Endothelial cell of umbilical vein (primary cell): ENCODE data around the gene PBX3. TPM values are rescaled to one million over a fixed set of nuclear protein-coding genes. Genes with fewer than 3 reads are reported as not detected.

Source experiments
- BruUV-seq: library from RNA; stranded (reverse); fragments of 400-500 nt; replicated peaks from 2 replicates; lab custom pipeline; 2021; lab: Mats Ljungman, UMichigan
- CTCF ChIA-PET: fragments of 300-600, 350-600 bp; sonication (Branson Sonifier 250); formaldehyde crosslinking; loops from one replicate; lab custom pipeline; 2021; ENCODE audit warnings: antibody characterized with exemption, inconsistent platforms; lab: Charles Lee
- POLR2A ChIA-PET: fragments of 300-600, 350-600 bp; sonication (Branson Sonifier 250); formaldehyde crosslinking; loops from one replicate; lab custom pipeline; 2021; ENCODE audit warnings: antibody characterized with exemption, inconsistent platforms; lab: Charles Lee
- DNase-seq: peaks from one replicate; pipeline ENCODE4 v3.0.0-alpha.2; 2011; ENCODE audit warnings: low read depth, low spot score
- FAIRE-seq: peaks from 2 replicates; lab custom pipeline; 2011; peaks lifted over from hg19 to GRCh38; lab: Jason Lieb, UNC
- H2AFZ ChIP-seq: 2 replicates; pipeline ENCODE4 v1.6.0; 2012; ENCODE audit warnings: low read depth, low read length, control low read depth, inconsistent platforms
- H3K27ac ChIP-seq: 2 replicates; pipeline ENCODE4 v1.5.1; 2011; ENCODE audit warnings: low read depth, mild to moderate bottlenecking, control low read depth, low read length, moderate library complexity; ENCODE audit not compliant: insufficient read depth
- H3K27me3 ChIP-seq, 2 experiments: 2 replicates each; pipeline versions ENCODE4 v1.6.0 to v1.6.1; 2011; ENCODE audit warnings: low read length in 2 of 2, mixed read lengths in 1 of 2; ENCODE audit not compliant: control insufficient read depth in 2 of 2, insufficient read depth in 2 of 2
- H3K36me3 ChIP-seq, 2 experiments: 2 replicates in 1 of 2; 3 replicates in 1 of 2; pipeline ENCODE4 v1.5.1; 2011; ENCODE audit warnings: low read length in 2 of 2, mild to moderate bottlenecking in 1 of 2, moderate library complexity in 1 of 2; ENCODE audit not compliant: control insufficient read depth in 2 of 2, insufficient read depth in 2 of 2; ENCODE audit errors: extremely low read depth in 1 of 2
- H3K4me1 ChIP-seq: 3 replicates; pipeline ENCODE4 v1.5.1; 2011; ENCODE audit warnings: mild to moderate bottlenecking, low read length; ENCODE audit not compliant: control insufficient read depth, insufficient read depth; ENCODE audit errors: extremely low read depth
- H3K4me2 ChIP-seq: 2 replicates; pipeline ENCODE4 v1.6.1; 2011; ENCODE audit warnings: low read length, control low read depth, mixed read lengths; ENCODE audit not compliant: insufficient read depth
- H3K4me3 ChIP-seq, 3 experiments: fragments of 200-600 bp in 1 of 3; sonication (generic), shearing (Covaris generic) in 1 of 3; replicated peaks in 1 of 3; 2 replicates each; pipeline ENCODE4 v1.5.1; 2011 to 2016; ENCODE audit warnings: control low read depth in 3 of 3, low read length in 3 of 3, mild to moderate bottlenecking in 2 of 3, inconsistent platforms in 1 of 3, low read depth in 1 of 3, moderate library complexity in 1 of 3; ENCODE audit not compliant: insufficient read depth in 1 of 3
- H3K79me2 ChIP-seq: 2 replicates; pipeline ENCODE4 v1.6.0; 2012; ENCODE audit warnings: low read length, inconsistent platforms; ENCODE audit not compliant: control insufficient read depth, insufficient read depth
- H3K9ac ChIP-seq: replicated peaks from 2 replicates; pipeline ENCODE3; 2011; ENCODE audit warnings: low read length, control low read depth; ENCODE audit not compliant: insufficient read depth; ENCODE audit errors: extremely low read depth
- H3K9me1 ChIP-seq: replicated peaks from 3 replicates; pipeline ENCODE4 v1.6.0; 2011; ENCODE audit warnings: mild to moderate bottlenecking, low read length; ENCODE audit not compliant: control insufficient read depth, insufficient read depth; ENCODE audit errors: extremely low read depth
- H3K9me3 ChIP-seq: replicated peaks from 2 replicates; pipeline ENCODE4 v1.5.1; 2012; ENCODE audit warnings: low read length, inconsistent platforms; ENCODE audit not compliant: control insufficient read depth, insufficient read depth
- H4K20me1 ChIP-seq: replicated peaks from 2 replicates; pipeline ENCODE3; 2011; ENCODE audit warnings: mild to moderate bottlenecking, low read length; ENCODE audit not compliant: control insufficient read depth, insufficient read depth; ENCODE audit errors: extremely low read depth
- EZH2 ChIP-seq: IDR thresholded peaks from 2 replicates; pipeline ENCODE4 v1.6.1; 2012; ENCODE audit warnings: borderline replicate concordance, low read depth, mild to moderate bottlenecking, moderate library complexity, low read length, inconsistent platforms; ENCODE audit not compliant: severe bottlenecking
- FOS ChIP-seq: IDR thresholded peaks from 2 replicates; pipeline ENCODE4 v1.6.1; 2011; ENCODE audit warnings: mild to moderate bottlenecking, low read length, moderate library complexity, borderline replicate concordance; ENCODE audit not compliant: insufficient read depth
- GATA2 ChIP-seq: IDR thresholded peaks from 2 replicates; pipeline ENCODE4 v1.7.0; 2011; ENCODE audit warnings: low read depth, mild to moderate bottlenecking, moderate library complexity, mixed read lengths, low read length; ENCODE audit not compliant: insufficient read length, insufficient read depth
- JUN ChIP-seq: IDR thresholded peaks from 2 replicates; pipeline ENCODE4 v1.6.1; 2011; ENCODE audit warnings: borderline replicate concordance, low read depth; ENCODE audit not compliant: insufficient read length, insufficient read depth
- MYC ChIP-seq: IDR thresholded peaks from one replicate; pipeline ENCODE4 v1.6.1; 2011; ENCODE audit warnings: mild to moderate bottlenecking, low read depth, low read length
- POLR2A ChIP-seq: IDR thresholded peaks from 2 replicates; pipeline ENCODE4 v1.6.1; 2012; ENCODE audit warnings: low read depth, mild to moderate bottlenecking, control low read depth, low read length
- POLR2AphosphoS5 ChIP-seq: IDR thresholded peaks from 2 replicates; pipeline ENCODE4 v1.6.1; 2012; ENCODE audit warnings: low read depth, mild to moderate bottlenecking, control low read depth, low read length, moderate library complexity; ENCODE audit not compliant: insufficient read depth
- dilution Hi-C: fragments of 300-500 bp; cut with MboI; formaldehyde crosslinking; loops from one replicate; pipeline ENCODE4 v1.15.0; 2019; ENCODE audit warnings: low sequenced_read_pairs; ENCODE audit not compliant: extremely low pct_ligation_motif_present
- intact Hi-C: fragments of 100-400 bp; cut with micrococcal nuclease; formaldehyde crosslinking; loops from one replicate; pipeline ENCODE4 v1.10.0; 2022
- polyA plus RNA-seq, 4 experiments: library from polyadenylated mRNA; depleted of rRNA in 3 of 4; stranded (reverse) in 3 of 4; unstranded in 1 of 4; fragments of >200 nt; gene quantifications; 2 replicates each; pipeline versions ENCODE4 v1.2.1 to v1.2.3, GENCODE V29; 2011 to 2012; ENCODE audit warnings: missing spikeins in 1 of 4
- total RNA-seq: library from RNA; stranded (reverse); gene quantifications from 2 replicates; pipeline ENCODE4 v1.2.3, GENCODE V29; 2021
- TF ChIP-seq, protein P1 (sequence below), 2 donors: IDR thresholded peaks; 1 replicate in 1 of 2; 2 replicates in 1 of 2; pipeline ENCODE4 v1.5.1; 2011; ENCODE audit warnings: low read length in 2 of 2, mild to moderate bottlenecking in 2 of 2, moderate library complexity in 2 of 2, control low read depth in 1 of 2, inconsistent platforms in 1 of 2, low read depth in 1 of 2; ENCODE audit not compliant: insufficient read depth in 1 of 2; ENCODE audit errors: extremely low read depth in 1 of 2
- TF ChIP-seq, protein P2 (sequence below): IDR thresholded peaks from 2 replicates; pipeline ENCODE4 v1.6.1; 2011; ENCODE audit not compliant: insufficient read depth, insufficient read length

Gene PBX3
- total and polyA plus RNA-seq, 2 donors (not counting 3 experiments of a cell fraction or from before 2014, with no cell fraction given) = 18.8 to 42.0 TPM

DNA sequence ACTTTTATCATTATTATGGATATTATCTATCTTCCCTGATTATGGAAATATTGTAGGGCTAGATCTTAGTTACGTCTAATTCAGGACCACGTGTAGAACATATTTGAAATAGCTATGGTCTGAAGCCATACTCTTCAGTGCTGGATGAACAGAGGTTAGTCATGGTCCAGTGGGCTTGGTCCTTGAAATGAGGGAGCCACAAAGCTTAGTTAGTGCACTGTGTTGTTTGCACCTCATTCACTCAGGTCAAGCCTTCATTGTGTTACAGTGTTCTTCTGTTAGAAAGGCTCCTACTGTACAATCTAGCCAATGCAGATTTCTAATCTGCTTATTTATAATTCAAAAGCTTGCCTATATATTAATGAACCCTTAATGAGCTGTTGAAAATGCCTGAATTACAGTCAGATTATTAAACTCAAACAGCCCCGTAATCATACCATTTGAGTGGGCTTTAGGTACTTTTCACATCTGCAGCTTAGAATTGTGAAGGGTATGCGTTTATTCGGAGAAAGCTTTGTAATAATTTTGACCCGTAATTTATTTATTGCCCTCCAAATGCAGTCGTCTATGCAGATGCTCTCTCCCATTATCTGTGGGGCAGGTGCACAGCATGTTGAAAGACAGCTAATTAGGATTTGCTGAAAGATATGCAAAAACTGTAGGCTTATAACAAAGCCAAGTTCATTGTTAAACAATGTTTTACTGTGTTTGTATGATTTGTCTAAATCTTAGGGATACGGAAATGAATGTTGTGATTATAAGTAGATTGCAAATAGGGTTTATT, 164.9 kb downstream of the PBX3 start:
- Histone ChIP-seq H3K9me3 (no peaks in the 10 kb centered on the region), H3K27ac (no peak overlapping the region), H3K79me2 (peaks cover 2% of the 10 kb centered on the region), H3K9ac (no peak overlapping the region), H3K9me1 (no peaks in the 10 kb centered on the region), H3K36me3 (no peaks in the 10 kb centered on the region), H3K27me3 (no peaks in the 10 kb centered on the region), H2AFZ (no peak overlapping the region), H3K4me3 (no peak overlapping the region), H4K20me1 (no peaks in the 10 kb centered on the region), H3K4me1 (no peaks in the 10 kb centered on the region), H3K4me2 (no peak overlapping the region)
- dilution Hi-C loops = no loop called here
- DNase-seq = no peak
- BruUV-seq = no TSS peak
- TF ChIP-seq MYC = no peak
- no peak for FAIRE-seq
- intact Hi-C loops = no loop called here
- ChIA-PET POLR2A (no interaction called here), CTCF (interaction anchor here (0.7 to 1.6 kb wide), 7 partner anchors 8 to 504 kb away, joined by 3 to 5 read pairs (median 4); no protein-coding TSS in a partner anchor)

- Histone ChIP-seq H3K9ac (no peak overlapping the region), H2AFZ (no peak overlapping the region), H3K36me3 (no peaks in the 10 kb centered on the region), H3K27ac (no peak overlapping the region), H3K4me1 (no peaks in the 10 kb centered on the region), H3K79me2 (peaks cover 2% of the 10 kb centered on the region), H3K9me3 (no peaks in the 10 kb centered on the region), H3K27me3 (no peaks in the 10 kb centered on the region), H3K4me3 (no peak overlapping the region), H3K4me2 (no peak overlapping the region), H3K9me1 (no peaks in the 10 kb centered on the region), H4K20me1 (no peaks in the 10 kb centered on the region)
- intact Hi-C loops (no loop called here), dilution Hi-C loops (no loop called here)
- ChIA-PET POLR2A (no interaction called here), CTCF (interaction anchor here (1.6 kb wide), 1 partner anchor 18 kb away, joined by 4 read pairs; no protein-coding TSS in a partner anchor)
- FAIRE-seq = no peak
- no peak for DNase-seq
- no TSS peak for BruUV-seq
- TF ChIP-seq EZH2 (no peak), POLR2AphosphoS5 (no peak), JUN (no peak), GATA2 (no peak), FOS (no peak), MYC (no peak), POLR2A (no peak)
- TF ChIP-seq, protein P1, sequence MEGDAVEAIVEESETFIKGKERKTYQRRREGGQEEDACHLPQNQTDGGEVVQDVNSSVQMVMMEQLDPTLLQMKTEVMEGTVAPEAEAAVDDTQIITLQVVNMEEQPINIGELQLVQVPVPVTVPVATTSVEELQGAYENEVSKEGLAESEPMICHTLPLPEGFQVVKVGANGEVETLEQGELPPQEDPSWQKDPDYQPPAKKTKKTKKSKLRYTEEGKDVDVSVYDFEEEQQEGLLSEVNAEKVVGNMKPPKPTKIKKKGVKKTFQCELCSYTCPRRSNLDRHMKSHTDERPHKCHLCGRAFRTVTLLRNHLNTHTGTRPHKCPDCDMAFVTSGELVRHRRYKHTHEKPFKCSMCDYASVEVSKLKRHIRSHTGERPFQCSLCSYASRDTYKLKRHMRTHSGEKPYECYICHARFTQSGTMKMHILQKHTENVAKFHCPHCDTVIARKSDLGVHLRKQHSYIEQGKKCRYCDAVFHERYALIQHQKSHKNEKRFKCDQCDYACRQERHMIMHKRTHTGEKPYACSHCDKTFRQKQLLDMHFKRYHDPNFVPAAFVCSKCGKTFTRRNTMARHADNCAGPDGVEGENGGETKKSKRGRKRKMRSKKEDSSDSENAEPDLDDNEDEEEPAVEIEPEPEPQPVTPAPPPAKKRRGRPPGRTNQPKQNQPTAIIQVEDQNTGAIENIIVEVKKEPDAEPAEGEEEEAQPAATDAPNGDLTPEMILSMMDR (IDR thresholded peaks at IDR 0.05; ENCODE audit: extremely low read depth in 1 of 2, insufficient read depth in 1 of 2, low read depth in 1 of 2, low read length in 2 of 2) = no peak
- TF ChIP-seq, protein P2, sequence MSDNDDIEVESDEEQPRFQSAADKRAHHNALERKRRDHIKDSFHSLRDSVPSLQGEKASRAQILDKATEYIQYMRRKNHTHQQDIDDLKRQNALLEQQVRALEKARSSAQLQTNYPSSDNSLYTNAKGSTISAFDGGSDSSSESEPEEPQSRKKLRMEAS = no peak
These were observed 165.5 kb downstream of the PBX3 start for GRCh38 chr9:125912667-125913066.
